Hepatocyte (in vitro differentiated cells): ENCODE results near the gene CCDC185. TPM values are rescaled to one million over a fixed set of nuclear protein-coding genes. Genes with fewer than 3 reads are reported as not detected.

Experiments
- DNase-seq: peaks from one replicate; pipeline ENCODE4 v3.0.0-alpha.2; 2016; ENCODE audit warnings: low spot score
- H2AFZ ChIP-seq: fragments of 200-600 bp; sonication (generic); 2 replicates; pipeline ENCODE4 v1.6.0; 2016; ENCODE audit warnings: antibody characterized with exemption, mild to moderate bottlenecking
- H3K27ac ChIP-seq: fragments of 200-600 bp; sonication (generic); 2 replicates; pipeline ENCODE4 v1.5.1; 2016; ENCODE audit warnings: mild to moderate bottlenecking
- H3K27me3 ChIP-seq: fragments of 200-600 bp; sonication (generic); 2 replicates; pipeline ENCODE4 v1.6.1; 2016
- H3K36me3 ChIP-seq: fragments of 200-600 bp; sonication (generic); replicated peaks from 2 replicates; pipeline ENCODE4 v1.5.1; 2016; ENCODE audit warnings: low read depth; ENCODE audit not compliant: insufficient read depth
- H3K4me1 ChIP-seq: fragments of 200-600 bp; sonication (generic); 2 replicates; pipeline ENCODE4 v1.5.1; 2016; ENCODE audit warnings: mild to moderate bottlenecking, moderate library complexity; ENCODE audit not compliant: insufficient read depth
- H3K4me2 ChIP-seq: fragments of 200-600 bp; sonication (generic); 2 replicates; pipeline ENCODE4 v1.6.0; 2016
- H3K4me3 ChIP-seq: fragments of 200-600 bp; sonication (generic); 2 replicates; pipeline ENCODE4 v1.5.1; 2016; ENCODE audit warnings: mild to moderate bottlenecking
- H3K79me2 ChIP-seq: fragments of 200-600 bp; sonication (generic); 2 replicates; pipeline ENCODE4 v1.6.0; 2017; ENCODE audit warnings: mild to moderate bottlenecking
- H3K9me2 ChIP-seq: fragments of 200-600 bp; sonication (generic); replicated peaks from 2 replicates; pipeline ENCODE4 v1.6.0; 2017; ENCODE audit warnings: mild to moderate bottlenecking; ENCODE audit not compliant: insufficient read depth
- H3K9me3 ChIP-seq: fragments of 200-600 bp; sonication (generic); 2 replicates; pipeline ENCODE4 v1.5.1; 2016; ENCODE audit warnings: low read depth, mild to moderate bottlenecking
- H4K20me1 ChIP-seq: fragments of 200-600 bp; sonication (generic); 2 replicates; pipeline ENCODE4 v1.6.0; 2016; ENCODE audit warnings: mild to moderate bottlenecking; ENCODE audit not compliant: insufficient read depth, poor library complexity, severe bottlenecking
- CTCF ChIP-seq: fragments of 200-600 bp; sonication (generic); IDR thresholded peaks from 2 replicates; pipeline ENCODE4 v1.5.1; 2016; ENCODE audit warnings: antibody characterized with exemption, mild to moderate bottlenecking; ENCODE audit not compliant: poor library complexity
- EZH2 ChIP-seq: fragments of 200-600 bp; sonication (generic); IDR thresholded peaks from 2 replicates; pipeline ENCODE4 v1.6.1; 2016; ENCODE audit warnings: antibody characterized with exemption, mild to moderate bottlenecking, borderline replicate concordance
- EZH2phosphoT487 ChIP-seq: fragments of 200-600 bp; sonication (generic); IDR thresholded peaks from one replicate; pipeline ENCODE4 v1.6.1; 2018; ENCODE audit warnings: antibody characterized with exemption, mild to moderate bottlenecking, low read depth, moderate library complexity; ENCODE audit not compliant: unreplicated experiment, severe bottlenecking
- WGBS: methylation state at CpG from one replicate; pipeline ENCODE4 v1.1.6; 2016; ENCODE audit warnings: low lambda C conversion rate; ENCODE audit errors: missing lambda C conversion rate; 5-methylcytosine and 5-hydroxymethylcytosine counted together
- polyA plus RNA-seq: library from polyadenylated mRNA; unstranded; fragments of >200 nt; fragmentation: Nextera tagmentation; extraction: Ambion mirVana; gene quantifications from 2 replicates; pipeline ENCODE4 v1.2.1, GENCODE V29; 2016
- small RNA-seq: library from RNA; depleted of rRNA; stranded (forward); fragments of <200 nt; gene quantifications from one replicate; pipeline ENCODE3, GENCODE V24; 2014
- total RNA-seq: library from RNA; depleted of rRNA; stranded (reverse); fragments of >200 nt; gene quantifications from 2 replicates; pipeline ENCODE4 v1.2.3, GENCODE V29; 2014

Gene CCDC185
- total and polyA plus RNA-seq, 2 experiments from 2014 or later, result not detected

DNA sequence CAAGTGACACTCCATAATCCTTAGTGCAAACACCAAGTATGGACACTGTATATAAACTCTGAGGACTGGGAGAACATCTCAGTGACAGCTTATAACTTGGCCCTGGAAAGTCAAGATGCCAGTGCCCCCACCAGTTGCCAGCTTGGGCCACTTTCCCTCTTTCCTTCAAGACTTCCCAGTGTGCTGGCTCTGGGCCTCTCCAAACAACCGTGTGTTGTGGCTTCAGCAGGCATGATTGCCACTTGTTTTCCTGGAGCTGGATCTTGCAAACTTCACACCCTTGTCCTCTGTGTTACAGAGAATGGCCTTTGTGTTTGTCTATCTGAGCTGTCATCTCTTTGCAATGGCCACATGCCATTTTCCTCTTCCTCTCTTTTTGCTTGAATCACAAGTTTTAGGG is 37.0 kb downstream of the CCDC185 start:
- H3K27ac ChIP-seq, result no peak overlapping the region
- H3K36me3 ChIP-seq, result no peaks in the 10 kb centered on the region
- WGBS, result 74% methylated on average over 1 of the region's 1 CpG
- H3K27me3 ChIP-seq, result no peaks in the 10 kb centered on the region
- H3K4me2 ChIP-seq, result no peak overlapping the region
- no peaks in the 10 kb centered on the region for H3K9me2 ChIP-seq
- no peaks in the 10 kb centered on the region for H3K4me1 ChIP-seq
- no peaks in the 10 kb centered on the region for H3K79me2 ChIP-seq
- no peak overlapping the region for H3K4me3 ChIP-seq
- no peaks in the 10 kb centered on the region for H4K20me1 ChIP-seq
- H2AFZ ChIP-seq, result no peak overlapping the region
- no peaks in the 10 kb centered on the region for H3K9me3 ChIP-seq
- TF ChIP-seq EZH2phosphoT487, result no peak
- no peak for DNase-seq

DNA sequence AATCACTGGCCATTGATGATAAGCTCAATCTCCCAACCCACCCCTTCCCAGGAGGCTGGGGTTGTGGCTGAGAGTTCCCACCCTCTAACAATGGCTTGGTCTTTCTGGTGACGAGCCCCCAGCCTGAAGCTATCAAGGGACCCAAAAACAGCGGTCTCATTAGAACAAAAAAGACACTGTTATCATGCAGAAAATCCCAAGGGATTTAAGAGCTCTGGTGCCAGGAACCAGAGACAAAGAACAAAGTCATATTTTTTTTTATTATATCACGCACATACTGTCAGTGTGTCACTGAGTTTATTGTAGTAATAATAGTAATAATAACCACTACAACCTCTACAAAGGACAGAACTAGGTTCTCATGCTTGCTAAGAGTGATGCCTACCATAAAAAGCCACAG is 43.9 kb downstream of the CCDC185 start:
- H3K27ac ChIP-seq, result no peak overlapping the region
- H3K4me3 ChIP-seq, result no peak overlapping the region
- no peak overlapping the region for H2AFZ ChIP-seq
- H3K79me2 ChIP-seq, result no peaks in the 10 kb centered on the region
- H3K27me3 ChIP-seq, result no peaks in the 10 kb centered on the region
- DNase-seq, result no peak
- 63% methylated on average over 3 of the region's 3 CpGs for WGBS
- H3K9me3 ChIP-seq, result no peaks in the 10 kb centered on the region
- no peaks in the 10 kb centered on the region for H3K36me3 ChIP-seq
- no peaks in the 10 kb centered on the region for H4K20me1 ChIP-seq
- H3K4me2 ChIP-seq, result no peak overlapping the region
- no peaks in the 10 kb centered on the region for H3K9me2 ChIP-seq
- H3K4me1 ChIP-seq, result no peaks in the 10 kb centered on the region
- TF ChIP-seq CTCF, result no peak
- no peak for TF ChIP-seq EZH2phosphoT487
- no peak for TF ChIP-seq EZH2

GRCh38 chr1:223443397-223443796 is 50.2 kb downstream of the CCDC185 start:
- Histone ChIP-seq H3K4me1 (no peaks in the 10 kb centered on the region), H3K9me3 (no peaks in the 10 kb centered on the region), H3K27me3 (no peaks in the 10 kb centered on the region), H3K36me3 (no peaks in the 10 kb centered on the region), H3K4me2 (no peak overlapping the region), H3K27ac (no peak overlapping the region), H4K20me1 (no peaks in the 10 kb centered on the region), H3K4me3 (no peak overlapping the region), H3K9me2 (no peaks in the 10 kb centered on the region), H3K79me2 (no peaks in the 10 kb centered on the region), H2AFZ (no peak overlapping the region)
- no peak for TF ChIP-seq EZH2phosphoT487
- TF ChIP-seq CTCF, result no peak
- TF ChIP-seq EZH2, result no peak
- no peak for DNase-seq
- WGBS, result 95% methylated on average over 1 of the region's 1 CpG

DNA sequence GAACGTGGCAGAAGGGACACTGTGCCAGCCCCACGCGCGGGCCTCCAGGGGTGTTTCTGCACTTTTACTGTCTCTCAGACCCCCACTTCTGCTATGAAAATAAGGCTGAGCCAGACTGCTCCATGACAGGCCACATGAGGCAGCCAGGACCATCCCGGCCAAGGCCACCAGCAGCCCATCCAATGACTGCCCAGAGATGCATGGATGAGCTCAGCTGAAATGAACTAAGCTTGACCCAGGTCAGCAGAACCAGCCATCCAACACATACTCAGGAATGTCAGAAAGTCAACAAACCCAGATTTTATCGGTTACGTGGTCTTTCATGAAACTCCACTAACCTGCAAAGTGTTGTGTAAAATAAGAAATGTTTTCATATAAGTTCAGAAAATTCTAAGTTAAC is 51.2 kb downstream of the CCDC185 start:
- 88% methylated on average over 7 of the region's 7 CpGs for WGBS
- no peaks in the 10 kb centered on the region for H3K36me3 ChIP-seq

More for the DNA sequence above, 51.2 kb downstream of the CCDC185 start:
- H3K79me2 ChIP-seq, result no peaks in the 10 kb centered on the region
- H3K27me3 ChIP-seq, result no peaks in the 10 kb centered on the region
- TF ChIP-seq EZH2 (no peak), EZH2phosphoT487 (no peak), CTCF (no peak)
- no peaks in the 10 kb centered on the region for H4K20me1 ChIP-seq
- H3K9me2 ChIP-seq, result no peaks in the 10 kb centered on the region
- no peak overlapping the region for H3K4me2 ChIP-seq
- no peak overlapping the region for H2AFZ ChIP-seq
- DNase-seq, result no peak
- no peak overlapping the region for H3K4me3 ChIP-seq
- H3K4me1 ChIP-seq, result no peaks in the 10 kb centered on the region
- no peaks in the 10 kb centered on the region for H3K9me3 ChIP-seq
- no peak overlapping the region for H3K27ac ChIP-seq

Small RNAs within 50 kb of the gene (small RNA-seq; reads per million reads assigned to genes)
- gene RNU4-57P, result not detected

Other genes starting within 250 kb of the CCDC185 start
- gene SUSD4, start 29.2 kb upstream of the CCDC185 start, total RNA-seq, result 3.9 and 8.3 TPM in 2 replicates
- 5.1 and 5.6 TPM in 2 replicates for gene SUSD4, start 29.2 kb upstream of the CCDC185 start, polyA plus RNA-seq